SIG-M5 treated with dmso at 0.1 percent for 504 hours (cell line): ENCODE results near the gene CATSPERZ.

Source experiments
- DNase-seq: peaks from one replicate; lab custom pipeline; 2025; ENCODE audit not compliant: unreplicated experiment; lab: John Stamatoyannopoulos, UW

The CATSPERZ gene

GRCh38 chr11:64299847-64300648 is at the start of gene CATSPERZ:
CATSPERZ (plus strand) TSS chr11:64300358; CDS start chr11:64300411, 53 bp downstream.
- no peak for DNase-seq

DNA sequence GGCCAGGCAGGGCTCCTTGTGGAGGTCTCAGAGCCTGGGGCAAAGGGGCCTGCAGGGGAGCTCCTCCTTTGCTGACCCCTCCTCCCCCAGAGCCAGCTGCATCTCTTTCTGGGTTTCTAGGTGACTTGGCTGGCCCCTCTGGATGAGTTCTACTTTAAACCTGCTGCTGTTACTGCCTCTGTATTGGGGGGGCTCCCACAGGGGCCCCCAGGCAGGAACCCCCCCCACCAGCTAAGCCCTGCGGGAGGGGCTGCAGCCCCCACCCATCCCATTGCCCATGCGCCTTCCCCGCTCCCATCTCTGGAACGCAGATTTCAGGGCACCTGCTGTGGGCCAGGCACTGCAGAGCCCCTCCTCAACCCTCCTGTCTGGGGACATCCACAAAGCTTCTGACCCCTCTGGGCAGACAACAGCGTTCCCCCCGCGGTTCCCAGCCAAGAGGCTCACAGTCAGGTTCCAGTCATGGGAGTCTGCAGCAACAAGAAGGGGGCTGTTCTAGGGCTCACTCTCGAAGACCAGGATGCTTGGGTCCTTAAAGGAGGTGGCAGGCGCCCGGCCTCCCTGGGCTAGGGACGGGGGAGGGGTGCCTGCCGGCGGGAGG is 49.6 kb upstream of the CATSPERZ start:
- DNase-seq, result no peak

- no peak for DNase-seq
These were observed 49.0 kb upstream of the CATSPERZ start, which contains the start of gene PLCB3 for GRCh38 chr11:64251016-64251752. PLCB3 (plus strand) TSS chr11:64251530; CDS start chr11:64251650, 120 bp downstream.

- no peak for DNase-seq
These were observed 48.5 kb upstream of the CATSPERZ start for GRCh38 chr11:64251753-64252002.

DNA sequence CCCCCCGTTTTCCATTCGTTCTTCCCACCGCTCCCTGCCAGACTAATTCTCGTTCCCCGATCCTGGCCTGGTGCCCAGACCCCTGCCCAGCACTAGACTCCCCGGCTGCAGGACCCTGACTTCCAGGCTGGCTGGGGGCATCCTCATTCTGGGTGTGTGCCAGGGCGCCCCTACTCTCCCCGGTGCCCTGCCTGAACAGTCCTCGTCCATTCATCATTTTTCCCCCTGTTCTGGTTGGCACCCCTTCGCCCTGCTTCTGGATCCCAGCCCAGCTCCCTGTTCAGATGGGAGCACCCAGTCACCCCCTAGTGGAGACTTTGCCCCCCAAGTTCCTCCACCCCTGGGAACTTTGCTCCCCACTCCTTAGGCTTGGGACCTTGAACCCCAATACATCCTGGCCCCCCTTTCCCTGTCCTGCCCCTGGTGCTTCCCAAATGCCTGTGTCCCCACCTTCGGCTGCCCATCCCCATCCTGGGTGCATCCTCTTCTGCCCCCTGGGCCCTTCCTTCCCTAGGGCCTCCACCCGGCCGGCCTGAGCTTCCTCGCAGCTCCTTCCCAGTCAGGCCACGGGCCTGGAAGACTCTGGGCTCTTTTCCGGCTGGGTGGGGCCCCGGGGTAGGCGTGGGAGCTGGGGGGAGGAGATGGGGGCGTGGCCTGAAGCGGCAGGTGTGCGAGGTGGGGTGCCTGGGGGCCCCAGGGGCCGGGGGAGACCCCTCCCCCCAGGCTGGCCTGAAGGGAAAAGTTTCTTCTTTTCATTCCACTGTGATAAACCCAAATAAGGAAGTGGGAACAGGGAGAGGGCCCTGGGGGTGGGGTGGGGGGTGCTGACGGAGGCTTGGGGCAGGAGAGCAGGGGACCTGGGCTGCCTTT is 47.9 kb upstream of the CATSPERZ start:
- DNase-seq, result peak; percentile 15

- DNase-seq, result no peak
These were observed 47.1 kb upstream of the CATSPERZ start for GRCh38 chr11:64253043-64253442.

DNA sequence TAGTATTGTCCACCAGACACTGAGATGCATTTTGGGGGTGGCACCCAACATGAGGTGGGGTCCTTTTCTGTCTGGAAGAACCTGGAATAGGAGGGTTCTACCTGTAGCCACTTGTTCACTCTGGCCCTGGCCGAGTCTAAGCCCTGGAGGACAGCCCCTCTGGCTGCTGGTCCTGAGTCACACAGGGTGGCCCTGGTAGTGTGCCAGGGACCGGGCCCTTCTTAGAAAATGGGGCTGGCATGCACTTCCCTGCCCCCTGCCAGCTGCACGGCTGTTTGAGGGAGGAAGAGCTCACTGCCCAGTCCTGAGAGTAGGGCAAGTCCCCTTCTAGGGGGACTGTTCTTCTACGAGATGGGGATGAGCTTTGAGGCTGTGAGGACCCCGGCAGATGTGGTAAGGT is 46.7 kb upstream of the CATSPERZ start:
- no peak for DNase-seq

GRCh38 chr11:64254326-64254725 is 45.8 kb upstream of the CATSPERZ start:
- DNase-seq, result no peak

- DNase-seq, result no peak
These were observed 44.7 kb upstream of the CATSPERZ start for GRCh38 chr11:64255135-64256128.

DNA sequence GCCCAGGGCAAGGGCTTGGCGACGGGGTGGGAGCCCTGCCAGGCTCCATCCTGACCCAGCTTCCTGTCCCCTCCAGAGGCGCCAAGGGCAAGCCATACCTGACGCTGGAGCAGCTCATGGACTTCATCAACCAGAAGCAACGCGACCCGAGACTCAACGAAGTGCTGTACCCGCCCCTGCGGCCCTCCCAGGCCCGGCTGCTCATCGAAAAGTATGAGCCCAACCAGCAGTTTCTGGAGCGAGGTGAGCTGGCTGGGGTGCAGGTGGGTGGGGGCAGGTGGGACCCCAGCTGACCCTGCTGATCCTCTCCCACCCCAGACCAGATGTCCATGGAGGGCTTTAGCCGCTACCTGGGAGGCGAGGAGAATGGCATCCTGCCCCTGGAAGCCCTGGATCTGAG is 43.9 kb upstream of the CATSPERZ start:
- no peak for DNase-seq

DNA sequence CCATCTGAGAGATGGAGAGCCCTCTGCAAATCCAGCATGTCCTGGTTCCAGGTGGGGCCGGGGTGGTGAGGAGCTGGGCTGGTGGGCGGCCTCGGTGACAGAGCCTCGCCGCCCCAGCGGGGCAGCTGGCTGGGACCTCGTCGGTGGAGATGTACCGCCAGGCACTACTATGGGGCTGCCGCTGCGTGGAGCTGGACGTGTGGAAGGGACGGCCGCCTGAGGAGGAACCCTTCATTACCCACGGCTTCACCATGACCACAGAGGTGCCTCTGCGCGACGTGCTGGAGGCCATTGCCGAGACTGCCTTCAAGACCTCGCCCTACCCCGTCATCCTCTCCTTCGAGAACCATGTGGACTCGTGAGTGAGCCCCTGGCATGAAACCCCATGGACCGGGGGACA is 41.8 kb upstream of the CATSPERZ start:
- DNase-seq, result no peak

GRCh38 chr11:64258946-64259532 is 41.1 kb upstream of the CATSPERZ start:
- DNase-seq, result no peak

DNA sequence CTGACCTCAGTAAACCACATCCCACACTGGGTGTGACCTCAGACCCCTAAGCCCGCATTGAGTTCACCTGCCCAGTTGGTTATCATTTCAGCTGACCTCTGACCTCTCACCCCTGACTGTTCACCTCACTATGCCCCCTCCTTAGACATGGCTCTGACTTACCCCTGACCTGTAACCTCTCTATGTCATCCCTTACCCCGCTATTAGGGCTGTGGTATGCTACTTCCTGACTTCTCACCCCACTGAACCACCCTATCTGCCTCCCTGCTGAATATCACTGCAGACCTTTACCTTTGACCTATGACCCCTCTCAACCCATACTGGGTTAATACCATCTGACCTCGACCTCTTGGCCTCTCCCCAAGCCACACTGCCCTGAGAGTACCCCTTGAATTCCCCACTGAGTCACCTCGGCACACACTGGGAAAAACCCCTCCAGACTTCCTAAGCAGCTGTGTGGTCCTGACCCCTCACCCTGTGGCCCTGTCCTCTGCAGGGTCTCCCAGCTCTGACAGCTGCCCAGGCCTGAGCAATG is 40.6 kb upstream of the CATSPERZ start:
- no peak for DNase-seq

DNA sequence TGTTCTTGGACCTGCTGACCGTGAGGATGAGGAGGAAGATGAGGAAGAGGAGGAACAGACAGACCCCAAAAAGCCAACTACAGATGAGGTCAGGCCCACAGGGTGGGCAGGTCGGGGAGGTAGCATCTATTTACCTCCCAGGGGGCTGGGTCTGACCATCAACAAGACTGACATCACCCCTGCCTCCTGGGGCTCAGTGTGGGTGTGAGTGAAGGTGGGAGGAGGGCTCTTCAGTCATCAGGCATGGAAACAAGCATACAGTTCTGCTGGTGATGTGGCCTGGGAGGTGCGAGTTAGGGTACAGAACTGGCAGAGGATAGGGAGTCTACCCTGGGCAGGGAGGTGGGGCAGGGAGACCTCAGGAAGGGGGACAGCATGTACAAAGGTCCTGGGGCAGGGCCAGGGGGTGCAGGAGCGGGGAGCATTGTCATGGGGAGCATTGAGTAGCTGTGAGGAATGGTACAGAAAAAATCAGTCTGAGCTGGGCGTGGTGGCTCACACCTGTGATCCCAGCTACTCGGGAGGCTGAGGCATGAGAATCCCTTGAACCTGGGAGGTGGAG is 39.9 kb upstream of the CATSPERZ start:
- no peak for DNase-seq

DNA sequence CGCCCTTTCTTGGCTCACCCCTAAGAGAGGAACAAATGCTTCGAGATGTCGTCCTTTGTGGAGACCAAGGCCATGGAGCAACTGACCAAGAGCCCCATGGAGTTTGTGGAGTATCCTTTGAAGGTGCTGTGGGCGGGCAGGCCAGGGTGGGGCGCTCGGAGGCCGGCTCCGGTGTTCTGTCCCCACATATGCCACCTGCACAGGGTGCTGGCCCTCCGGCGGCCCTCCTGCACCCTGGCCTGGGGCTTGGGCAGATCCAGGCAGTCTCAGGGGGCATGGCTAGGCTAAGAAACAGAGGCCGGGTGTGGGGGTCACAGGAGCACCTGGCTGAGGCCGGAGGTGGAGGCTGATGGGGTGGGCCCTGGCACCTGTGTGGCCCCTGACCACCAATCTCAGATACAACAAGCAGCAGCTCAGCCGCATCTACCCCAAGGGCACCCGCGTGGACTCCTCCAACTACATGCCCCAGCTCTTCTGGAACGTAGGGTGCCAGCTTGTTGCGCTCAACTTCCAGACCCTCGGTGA is 38.5 kb upstream of the CATSPERZ start:
- DNase-seq, result no peak

GRCh38 chr11:64262271-64263002 is 37.7 kb upstream of the CATSPERZ start:
- DNase-seq, result no peak

GRCh38 chr11:64263021-64263946 is 36.9 kb upstream of the CATSPERZ start:
- DNase-seq, result no peak
